GM21528 (cell line): ENCODE measurements around the gene PRAMEF11.

ENCODE experiments used
- ATAC-seq: cut with Tn5 transposase; IDR thresholded peaks from one replicate; pipeline ENCODE4 v1.9.1; 2021; ENCODE audit warnings: mild to moderate bottlenecking, moderate library complexity; ENCODE audit not compliant: unreplicated experiment, low FRiP score

PRAMEF11 gene

GRCh38 chr1:12774801-12775345 lies 56.3 kb downstream of the PRAMEF11 start:
- no peak for ATAC-seq
